ENCODE results near the gene SLC29A1. TPM values are rescaled to one million over a fixed set of nuclear protein-coding genes. Genes with fewer than 3 reads are reported as not detected.
"Not testable (repeated sequence)": the region's sequence is repeated elsewhere in the genome, so short reads cannot be mapped to it uniquely, and the experiment has no call there.

The SLC29A1 gene
- total RNA-seq, 1 experiment from 2014 or later = 81.3 TPM

GRCh38 chr6:44183783-44184182 is 39.6 kb upstream of the SLC29A1 start:
- intact Hi-C loops (cut with micrococcal nuclease; ENCODE audit: unreplicated experiment) = no loop called here
- no peaks in the 10 kb centered on the region for H3K27me3 Mint-ChIP-seq (ENCODE audit: insufficient read depth, unreplicated experiment)
- no peak for TF ChIP-seq CTCF (IDR thresholded peaks at IDR 0.05; ENCODE audit: insufficient read depth in 1 of 2, low read depth in 1 of 2, low read length in 1 of 2, severe bottlenecking in 1 of 2, unreplicated experiment in 1 of 2)
- H3K36me3 Mint-ChIP-seq (ENCODE audit: insufficient read depth, unreplicated experiment) = no peaks in the 10 kb centered on the region
- H3K4me1 Mint-ChIP-seq (ENCODE audit: low read depth, unreplicated experiment) = peaks cover 8% of the 10 kb centered on the region
- BruUV-seq (replicated peaks) = no TSS peak
- no peaks in the 10 kb centered on the region for H3K27me3 ChIP-seq (replicated peaks; ENCODE audit: control insufficient read depth, insufficient read depth, low read length)
- CTCF ChIA-PET = no interaction called here
- POLR2A ChIA-PET = no interaction called here
- no peaks in the 10 kb centered on the region for H3K9me3 Mint-ChIP-seq (ENCODE audit: unreplicated experiment)
- no peak overlapping the region for H3K4me3 Mint-ChIP-seq (ENCODE audit: unreplicated experiment)
- H3K4me3 ChIP-seq (ENCODE audit: low read depth, low read length) = no peak overlapping the region
- no peaks in the 10 kb centered on the region for H3K9me3 ChIP-seq
- no peak for DNase-seq
- no peaks in the 10 kb centered on the region for H3K36me3 ChIP-seq (ENCODE audit: control insufficient read depth, insufficient read depth, low read length)
- H3K4me1 ChIP-seq = no peaks in the 10 kb centered on the region
- no peak overlapping the region for H3K27ac Mint-ChIP-seq (ENCODE audit: unreplicated experiment)

DNA sequence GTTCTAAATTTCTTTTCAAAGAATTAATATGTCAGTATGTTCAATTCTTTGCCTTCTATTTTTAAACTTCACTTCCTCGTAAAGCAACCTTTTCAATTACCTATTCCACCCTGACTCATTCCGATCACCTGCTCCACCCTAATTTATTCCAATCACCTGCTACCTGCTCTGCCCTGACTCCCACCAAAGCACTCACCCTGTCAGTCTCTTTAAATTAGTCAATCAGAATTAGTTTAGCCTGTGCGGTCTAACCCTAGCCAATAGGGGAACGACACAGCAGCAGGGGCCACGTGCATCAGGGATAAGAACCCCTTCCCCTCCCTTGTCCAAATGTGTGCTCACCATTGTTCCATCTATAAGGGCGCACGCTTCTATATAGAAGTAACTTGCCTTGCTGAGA is 38.0 kb upstream of the SLC29A1 start:
- CTCF ChIA-PET = interaction anchor here (1.8 kb wide), 1 partner anchor 49 kb away, joined by 4 read pairs; no protein-coding TSS in a partner anchor
- H3K4me1 Mint-ChIP-seq (ENCODE audit: low read depth, unreplicated experiment); H3K4me1 ChIP-seq; H3K27ac Mint-ChIP-seq (ENCODE audit: unreplicated experiment); DNase-seq; H3K9me3 Mint-ChIP-seq (ENCODE audit: unreplicated experiment); H3K4me3 ChIP-seq (ENCODE audit: low read depth, low read length); BruUV-seq (replicated peaks); H3K9me3 ChIP-seq; H3K36me3 Mint-ChIP-seq (ENCODE audit: insufficient read depth, unreplicated experiment); H3K27me3 Mint-ChIP-seq (ENCODE audit: insufficient read depth, unreplicated experiment); intact Hi-C loops (cut with micrococcal nuclease; ENCODE audit: unreplicated experiment); H3K4me3 Mint-ChIP-seq (ENCODE audit: unreplicated experiment); POLR2A ChIA-PET; H3K36me3 ChIP-seq (ENCODE audit: control insufficient read depth, insufficient read depth, low read length); H3K27me3 ChIP-seq (replicated peaks; ENCODE audit: control insufficient read depth, insufficient read depth, low read length): not testable (repeated sequence)

GRCh38 chr6:44185953-44186634 is 37.3 kb upstream of the SLC29A1 start:
- H3K9me3 Mint-ChIP-seq (ENCODE audit: unreplicated experiment) = no peaks in the 10 kb centered on the region

More at GRCh38 chr6:44185953-44186634, 37.3 kb upstream of the SLC29A1 start:
- no peak overlapping the region for H3K27ac Mint-ChIP-seq (ENCODE audit: unreplicated experiment)
- Histone ChIP-seq H3K4me1 (no peaks in the 10 kb centered on the region), H3K9me3 (no peaks in the 10 kb centered on the region), H3K27me3 (replicated peaks; ENCODE audit: control insufficient read depth, insufficient read depth, low read length) (no peaks in the 10 kb centered on the region), H3K36me3 (ENCODE audit: control insufficient read depth, insufficient read depth, low read length) (no peaks in the 10 kb centered on the region), H3K4me3 (ENCODE audit: low read depth, low read length) (no peak overlapping the region)
- intact Hi-C loops (cut with micrococcal nuclease; ENCODE audit: unreplicated experiment) = no loop called here
- DNase-seq = no peak
- ChIA-PET POLR2A (no interaction called here), CTCF (interaction anchor here (0.7 to 1.8 kb wide), 2 partner anchors 49 to 113 kb away, joined by 3 to 4 read pairs; no protein-coding TSS in a partner anchor)
- no peaks in the 10 kb centered on the region for H3K27me3 Mint-ChIP-seq (ENCODE audit: insufficient read depth, unreplicated experiment)
- H3K4me1 Mint-ChIP-seq (ENCODE audit: low read depth, unreplicated experiment) = no peaks in the 10 kb centered on the region
- TF ChIP-seq CTCF (IDR thresholded peaks at IDR 0.05; ENCODE audit: insufficient read depth in 1 of 2, low read depth in 1 of 2, low read length in 1 of 2, severe bottlenecking in 1 of 2, unreplicated experiment in 1 of 2) = no peak
- BruUV-seq (replicated peaks) = no TSS peak
- H3K36me3 Mint-ChIP-seq (ENCODE audit: insufficient read depth, unreplicated experiment) = no peaks in the 10 kb centered on the region
- H3K4me3 Mint-ChIP-seq (ENCODE audit: unreplicated experiment) = no peak overlapping the region
